Measurements from ENCODE around the gene IFT57. TPM values are rescaled to one million over a fixed set of nuclear protein-coding genes. Genes with fewer than 3 reads are reported as not detected.

IFT57 gene
- total and polyA plus RNA-seq, 2 of the 8 experiments (the other 6 are each of a cell fraction or from before 2014, with no cell fraction given) = 15.1 to 27.8 TPM

DNA sequence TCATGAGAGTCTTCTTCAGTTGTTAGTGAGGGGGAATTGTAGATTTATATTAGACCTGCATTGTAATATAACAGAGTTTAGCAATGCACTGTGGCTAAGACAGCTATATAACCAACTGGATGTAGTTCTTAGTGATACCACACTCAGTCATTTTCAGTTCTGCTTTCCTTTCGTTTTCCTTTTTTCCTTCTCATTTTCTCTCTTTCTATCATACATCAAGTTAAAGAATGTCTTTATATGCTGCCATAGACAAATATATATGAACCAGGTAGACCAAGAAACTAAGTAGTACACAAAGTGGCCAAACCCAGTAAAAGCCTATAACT is 87.7 kb downstream of the IFT57 start:
- Histone ChIP-seq H4K91ac (replicated peaks; ENCODE audit: insufficient read length, low read length) (no peak overlapping the region), H4K8ac (ENCODE audit: extremely low read depth, insufficient read depth, low read length) (no peak overlapping the region), H3K18ac (ENCODE audit: extremely low read depth, low read length) (no peak overlapping the region), H3K27ac (ENCODE audit: low read depth, low read length) (no peak overlapping the region), H3K23me2 (ENCODE audit: low read depth, low read length) (no peaks in the 10 kb centered on the region), H3K4me2 (ENCODE audit: insufficient read depth in 1 of 2, low read depth in 2 of 2, low read length in 2 of 2) (no peak overlapping the region), H3K14ac (ENCODE audit: insufficient read length) (no peak overlapping the region), H3K4me3 (ENCODE audit: extremely low read depth in 1 of 4, insufficient read depth in 2 of 4, low read depth in 3 of 4, low read length in 4 of 4) (no peak overlapping the region), H2BK12ac (ENCODE audit: low read depth, low read length) (no peak overlapping the region), H3K9me3 (ENCODE audit: insufficient read depth in 2 of 2, low read depth in 1 of 2, low read length in 1 of 2) (no peaks in the 10 kb centered on the region), H3K79me2 (ENCODE audit: control insufficient read depth in 1 of 2, insufficient read depth in 2 of 2, low read length in 2 of 2) (no peaks in the 10 kb centered on the region), H2AK5ac (ENCODE audit: low read depth, low read length) (no peak overlapping the region), H4K5ac (ENCODE audit: insufficient read length, low read depth, low read length) (no peak overlapping the region), H3K9ac (replicated peaks in 1 of 4; ENCODE audit: extremely low read depth in 1 of 4, low read depth in 3 of 4, low read length in 3 of 4) (no peak overlapping the region), H3K56ac (replicated peaks; ENCODE audit: insufficient read length, low read depth, low read length) (no peak overlapping the region), H2BK15ac (ENCODE audit: low read length) (no peak overlapping the region), H3K23ac (ENCODE audit: insufficient read length) (no peak overlapping the region), H3K36me3 (ENCODE audit: control insufficient read depth in 2 of 4, insufficient read depth in 4 of 4, low read length in 3 of 4) (no peaks in the 10 kb centered on the region), H3K4me1 (replicated peaks in 1 of 4; ENCODE audit: control insufficient read depth in 3 of 4, insufficient read depth in 4 of 4, low read length in 3 of 4) (peaks cover 0 to 4% (median 0%) of the 10 kb centered on the region in 4 experiments; a peak in 1 of 7 replicates), H2AFZ (ENCODE audit: low read length) (no peak overlapping the region), H3K27me3 (replicated peaks in 1 of 4; ENCODE audit: control insufficient read depth in 3 of 4, extremely low read depth in 1 of 4, insufficient read depth in 3 of 4, low read length in 3 of 4) (no peaks in the 10 kb centered on the region), H2BK5ac (ENCODE audit: low read depth, low read length) (no peak overlapping the region), H4K20me1 (replicated peaks in 1 of 2; ENCODE audit: control insufficient read depth in 1 of 2, insufficient read depth in 2 of 2, low read length in 2 of 2) (no peaks in the 10 kb centered on the region), H2BK120ac (replicated peaks; ENCODE audit: low read depth, low read length) (no peak overlapping the region), H3K79me1 (ENCODE audit: low read depth, low read length) (no peaks in the 10 kb centered on the region), H3K4ac (replicated peaks; ENCODE audit: insufficient read length, low read depth, low read length) (no peak overlapping the region), H2BK20ac (ENCODE audit: low read length) (no peak overlapping the region)
- FAIRE-seq (no peak), DNase-seq (ENCODE audit: low read depth in 1 of 2, low spot score in 2 of 2) (no peak)
- CTCF ChIA-PET (ENCODE audit: partially characterized antibody) = interaction anchor here (1.5 kb wide), 1 partner anchor 12 kb away, joined by 4 read pairs; no protein-coding TSS in a partner anchor
- WGBS, 2 experiments (ENCODE audit: extremely low coverage in 1 of 2, insufficient coverage in 1 of 2, insufficient read length in 1 of 2, insufficient replicate concordance in 2 of 2, low coverage in 1 of 2, low lambda C conversion rate in 2 of 2, missing lambda C conversion rate in 1 of 2) = 89% methylated on average over 1 of the region's 1 CpG; no CpG with 5 or more reads in 1 of the 2 experiments
- TF ChIP-seq JUND (IDR thresholded peaks at IDR 0.05; ENCODE audit: low read length) (no peak), SRF (IDR thresholded peaks at IDR 0.05; ENCODE audit: low read depth, low read length) (no peak), POU5F1 (IDR thresholded peaks at IDR 0.05; ENCODE audit: low read depth, low read length) (no peak), TAF1 (IDR thresholded peaks at IDR 0.05; ENCODE audit: low read depth, low read length) (no peak), HDAC2 (IDR thresholded peaks at IDR 0.05; ENCODE audit: borderline replicate concordance in 1 of 2, low read depth in 2 of 2, low read length in 2 of 2) (no peak), KDM4A (IDR thresholded peaks at IDR 0.05; ENCODE audit: low read depth, low read length, severe bottlenecking) (no peak), POLR2AphosphoS5 (IDR thresholded peaks at IDR 0.05; ENCODE audit: low read depth, low read length) (no peak), SP4 (IDR thresholded peaks at IDR 0.05; ENCODE audit: low read length) (no peak), HDAC6 (IDR thresholded peaks at IDR 0.05; ENCODE audit: low read depth, low read length) (no peak), KDM5A (IDR thresholded peaks at IDR 0.05; ENCODE audit: low read length) (no peak), SUZ12 (IDR thresholded peaks at IDR 0.05; ENCODE audit: low read length) (no peak), EP300 (IDR thresholded peaks at IDR 0.05; ENCODE audit: borderline replicate concordance in 1 of 2, low read depth in 2 of 2, low read length in 2 of 2) (no peak)
- TF ChIP-seq, protein P1, sequence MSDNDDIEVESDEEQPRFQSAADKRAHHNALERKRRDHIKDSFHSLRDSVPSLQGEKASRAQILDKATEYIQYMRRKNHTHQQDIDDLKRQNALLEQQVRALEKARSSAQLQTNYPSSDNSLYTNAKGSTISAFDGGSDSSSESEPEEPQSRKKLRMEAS (IDR thresholded peaks at IDR 0.05) = no peak
- POLR2A ChIA-PET (ENCODE audit: partially characterized antibody) = no interaction called here
